HL-60 (cell line): ENCODE results near the gene EFCAB14.

Experiments used
- GABPA ChIP-seq: IDR thresholded peaks from 2 replicates; pipeline ENCODE4 v1.6.1; 2012; ENCODE audit warnings: low read depth
- POLR2AphosphoS5 ChIP-seq: IDR thresholded peaks from 2 replicates; pipeline ENCODE4 v1.6.1; 2012; ENCODE audit warnings: low read depth
- SPI1 ChIP-seq: IDR thresholded peaks from 2 replicates; pipeline ENCODE4 v1.6.1; 2012; ENCODE audit warnings: low read depth, mild to moderate bottlenecking, borderline replicate concordance
- TF ChIP-seq, protein P1 (sequence below): IDR thresholded peaks from one replicate; pipeline ENCODE4 v1.5.1; 2011; ENCODE audit warnings: low read length, control low read depth, inconsistent platforms; ENCODE audit not compliant: insufficient read depth
- TF ChIP-seq, protein P2 (sequence below): IDR thresholded peaks from 2 replicates; pipeline ENCODE4 v1.6.1; 2012; ENCODE audit warnings: low read depth; ENCODE audit not compliant: insufficient replicate concordance

DNA sequence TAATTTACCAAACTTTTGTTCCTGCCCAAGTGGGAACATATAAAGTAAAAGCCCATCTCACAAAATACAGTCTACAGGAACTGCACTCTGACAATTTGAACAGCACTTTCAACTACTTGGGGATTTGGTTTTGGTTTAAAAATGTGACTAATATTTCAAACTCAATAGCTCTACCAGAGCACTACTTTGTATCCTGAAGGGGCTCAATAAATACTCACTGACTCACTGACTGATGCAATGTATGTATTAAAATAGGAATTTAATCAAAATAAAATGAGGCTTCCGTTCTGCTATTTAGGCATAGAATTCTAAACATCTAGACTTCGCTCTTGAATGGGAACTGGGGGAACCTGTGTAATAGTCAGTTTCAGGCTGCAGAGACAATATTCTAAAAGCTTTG is 21.9 kb downstream of the EFCAB14 start:
- TF ChIP-seq, protein P1, sequence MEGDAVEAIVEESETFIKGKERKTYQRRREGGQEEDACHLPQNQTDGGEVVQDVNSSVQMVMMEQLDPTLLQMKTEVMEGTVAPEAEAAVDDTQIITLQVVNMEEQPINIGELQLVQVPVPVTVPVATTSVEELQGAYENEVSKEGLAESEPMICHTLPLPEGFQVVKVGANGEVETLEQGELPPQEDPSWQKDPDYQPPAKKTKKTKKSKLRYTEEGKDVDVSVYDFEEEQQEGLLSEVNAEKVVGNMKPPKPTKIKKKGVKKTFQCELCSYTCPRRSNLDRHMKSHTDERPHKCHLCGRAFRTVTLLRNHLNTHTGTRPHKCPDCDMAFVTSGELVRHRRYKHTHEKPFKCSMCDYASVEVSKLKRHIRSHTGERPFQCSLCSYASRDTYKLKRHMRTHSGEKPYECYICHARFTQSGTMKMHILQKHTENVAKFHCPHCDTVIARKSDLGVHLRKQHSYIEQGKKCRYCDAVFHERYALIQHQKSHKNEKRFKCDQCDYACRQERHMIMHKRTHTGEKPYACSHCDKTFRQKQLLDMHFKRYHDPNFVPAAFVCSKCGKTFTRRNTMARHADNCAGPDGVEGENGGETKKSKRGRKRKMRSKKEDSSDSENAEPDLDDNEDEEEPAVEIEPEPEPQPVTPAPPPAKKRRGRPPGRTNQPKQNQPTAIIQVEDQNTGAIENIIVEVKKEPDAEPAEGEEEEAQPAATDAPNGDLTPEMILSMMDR, result no peak
- TF ChIP-seq, protein P2, sequence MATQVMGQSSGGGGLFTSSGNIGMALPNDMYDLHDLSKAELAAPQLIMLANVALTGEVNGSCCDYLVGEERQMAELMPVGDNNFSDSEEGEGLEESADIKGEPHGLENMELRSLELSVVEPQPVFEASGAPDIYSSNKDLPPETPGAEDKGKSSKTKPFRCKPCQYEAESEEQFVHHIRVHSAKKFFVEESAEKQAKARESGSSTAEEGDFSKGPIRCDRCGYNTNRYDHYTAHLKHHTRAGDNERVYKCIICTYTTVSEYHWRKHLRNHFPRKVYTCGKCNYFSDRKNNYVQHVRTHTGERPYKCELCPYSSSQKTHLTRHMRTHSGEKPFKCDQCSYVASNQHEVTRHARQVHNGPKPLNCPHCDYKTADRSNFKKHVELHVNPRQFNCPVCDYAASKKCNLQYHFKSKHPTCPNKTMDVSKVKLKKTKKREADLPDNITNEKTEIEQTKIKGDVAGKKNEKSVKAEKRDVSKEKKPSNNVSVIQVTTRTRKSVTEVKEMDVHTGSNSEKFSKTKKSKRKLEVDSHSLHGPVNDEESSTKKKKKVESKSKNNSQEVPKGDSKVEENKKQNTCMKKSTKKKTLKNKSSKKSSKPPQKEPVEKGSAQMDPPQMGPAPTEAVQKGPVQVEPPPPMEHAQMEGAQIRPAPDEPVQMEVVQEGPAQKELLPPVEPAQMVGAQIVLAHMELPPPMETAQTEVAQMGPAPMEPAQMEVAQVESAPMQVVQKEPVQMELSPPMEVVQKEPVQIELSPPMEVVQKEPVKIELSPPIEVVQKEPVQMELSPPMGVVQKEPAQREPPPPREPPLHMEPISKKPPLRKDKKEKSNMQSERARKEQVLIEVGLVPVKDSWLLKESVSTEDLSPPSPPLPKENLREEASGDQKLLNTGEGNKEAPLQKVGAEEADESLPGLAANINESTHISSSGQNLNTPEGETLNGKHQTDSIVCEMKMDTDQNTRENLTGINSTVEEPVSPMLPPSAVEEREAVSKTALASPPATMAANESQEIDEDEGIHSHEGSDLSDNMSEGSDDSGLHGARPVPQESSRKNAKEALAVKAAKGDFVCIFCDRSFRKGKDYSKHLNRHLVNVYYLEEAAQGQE, result no peak
- TF ChIP-seq SPI1 (no peak), POLR2AphosphoS5 (no peak), GABPA (no peak)
